Stimulated activated CD8-positive, alpha-beta memory T cell treated with anti-CD3 and anti-CD28 coated beads, Interleukin-4, amount 100 ng/mL, for 1 hour (primary cell): ENCODE results near the gene PNLIPRP1.

Experiments used
- DNase-seq, 2 donors: peaks; one replicate each; pipeline ENCODE4 v3.0.0-alpha.2; 2020; ENCODE audit warnings: low read depth in 2 of 2, low spot score in 1 of 2

Gene PNLIPRP1

DNA sequence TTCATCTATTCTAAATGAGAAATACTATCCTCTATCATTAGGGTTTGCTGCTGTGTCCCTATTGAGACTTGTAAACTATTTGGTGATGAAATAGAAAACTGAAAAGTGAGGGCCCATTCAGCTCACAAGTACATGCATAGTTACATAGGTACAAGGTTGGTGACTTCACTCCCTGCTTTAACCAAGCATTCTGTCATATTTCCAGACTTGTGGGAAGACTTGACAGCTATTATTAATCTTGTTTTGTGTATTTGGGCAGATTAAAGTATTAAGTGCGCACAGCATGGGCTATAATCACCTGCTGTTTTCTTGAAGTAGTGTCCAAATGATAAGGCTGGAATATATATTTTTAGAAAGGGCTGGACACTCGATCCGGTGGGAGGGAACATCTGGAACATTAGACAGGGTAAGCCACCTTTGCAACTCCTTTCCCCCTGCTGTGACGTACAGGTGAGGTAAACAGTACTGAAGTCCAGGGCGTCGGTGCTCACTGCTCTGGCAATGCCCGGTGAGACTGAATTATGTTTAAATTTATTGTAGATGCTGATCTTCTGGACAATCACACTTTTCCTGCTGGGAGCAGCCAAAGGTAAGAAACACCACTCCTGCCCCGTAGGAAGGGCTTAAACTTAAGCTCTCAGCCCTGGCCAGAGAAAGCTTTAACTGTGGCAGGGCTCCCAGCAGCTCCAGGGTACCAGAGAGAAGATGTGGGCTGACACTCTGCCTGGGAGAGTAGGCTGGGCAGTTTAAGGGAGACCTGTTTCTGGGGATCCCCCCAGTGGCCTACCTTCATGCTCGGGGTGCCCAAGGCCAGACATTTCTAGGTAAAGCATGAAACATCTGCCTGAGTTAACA lies at the start of gene PNLIPRP1:
PNLIPRP1 (plus strand) TSS at position 370 of the 855 bp plus-strand sequence; CDS start at position 541, 171 bp downstream.
- no peak for DNase-seq

DNA sequence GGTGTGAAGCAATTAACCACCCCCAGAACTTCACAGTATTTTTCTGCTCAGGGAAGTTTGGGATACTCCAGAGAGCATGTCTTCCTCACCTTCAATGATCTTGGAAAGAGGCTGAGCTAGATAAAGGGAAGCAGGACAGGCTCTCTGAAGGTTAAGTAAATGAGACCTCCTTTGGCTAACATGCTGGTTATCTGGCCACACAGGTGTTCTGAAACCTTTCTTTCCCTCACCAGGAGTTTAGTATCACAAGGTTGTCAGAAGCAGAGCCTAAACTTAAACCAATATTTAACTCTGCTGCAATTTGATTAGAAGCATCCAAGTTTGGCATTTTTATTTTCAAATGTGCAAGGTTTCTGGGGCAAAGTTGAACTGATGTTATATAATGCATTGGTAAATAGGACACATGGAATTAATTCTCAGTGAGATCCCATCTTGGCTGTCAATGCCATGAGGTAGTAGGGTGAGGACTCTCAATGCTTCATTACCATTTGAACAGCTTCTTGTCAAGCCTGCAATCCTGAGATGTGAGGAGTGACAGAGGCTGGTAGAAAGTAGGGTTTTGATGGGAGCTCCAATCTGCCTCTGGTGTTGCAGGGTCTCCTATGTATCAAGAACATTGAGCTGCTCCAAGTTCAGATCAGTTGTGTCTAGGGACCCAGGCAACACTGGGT lies 48.6 kb upstream of the PNLIPRP1 start:
- DNase-seq, result no peak

DNA sequence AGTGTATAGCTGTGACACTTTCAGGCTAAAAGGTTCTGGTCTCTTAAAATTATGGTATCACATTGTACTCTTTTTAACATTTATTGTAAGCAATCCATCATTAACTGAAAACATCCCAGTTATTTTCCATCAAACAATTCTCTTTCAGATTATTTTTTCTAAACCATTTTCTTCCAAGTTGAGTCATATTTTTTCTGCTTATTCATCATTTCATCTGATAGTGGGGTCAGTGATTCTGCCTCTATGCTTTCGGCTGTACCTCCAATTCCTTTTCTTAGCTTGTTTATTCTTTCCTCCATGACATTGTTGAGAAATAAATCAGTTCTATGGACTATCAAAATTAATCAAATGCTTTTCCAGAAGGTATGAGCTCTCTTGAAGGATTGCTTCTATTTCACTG lies 45.6 kb upstream of the PNLIPRP1 start:
- DNase-seq, result no peak

DNA sequence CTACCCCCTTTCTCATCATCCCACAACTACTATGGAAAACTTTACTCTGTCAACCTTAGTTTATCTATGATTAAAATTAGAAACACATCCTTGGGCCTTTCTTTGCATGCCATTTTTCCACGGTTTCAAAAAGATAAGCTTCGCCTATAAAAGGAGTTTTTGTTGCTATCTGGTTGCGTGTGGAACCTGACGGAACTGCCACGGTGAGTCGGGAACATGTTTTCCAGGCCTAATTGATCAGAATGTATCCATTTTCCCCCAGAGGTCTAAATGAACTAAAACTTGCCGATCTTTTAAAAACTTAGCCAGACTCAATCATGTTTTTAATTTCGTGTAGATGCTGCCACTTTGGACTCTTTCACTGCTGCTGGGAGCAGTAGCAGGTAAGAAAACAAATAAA lies 45.0 kb upstream of the PNLIPRP1 start, which contains the start of gene PNLIP:
PNLIP (plus strand) TSS at position 176 of the 400 bp plus-strand sequence; CDS start at position 338, 162 bp downstream.
- DNase-seq, result no peak

DNA sequence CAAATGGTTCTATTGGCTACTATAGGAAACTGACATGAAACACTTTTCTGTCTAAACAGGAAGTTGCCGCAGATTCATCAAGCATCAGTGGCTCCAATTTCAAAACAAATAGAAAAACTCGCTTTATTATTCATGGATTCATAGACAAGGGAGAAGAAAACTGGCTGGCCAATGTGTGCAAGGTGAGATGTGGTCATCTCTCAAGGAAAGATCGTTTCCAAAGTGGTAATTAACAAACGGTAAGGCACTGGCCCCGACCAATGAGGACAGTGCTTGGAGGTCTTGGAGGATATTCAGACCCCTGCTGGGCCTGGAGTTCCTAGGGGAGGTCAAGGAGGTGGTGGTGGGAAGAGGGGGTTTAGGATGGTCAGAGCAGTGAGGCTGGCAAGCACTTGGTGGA lies 42.5 kb upstream of the PNLIPRP1 start:
- DNase-seq, result no peak

DNA sequence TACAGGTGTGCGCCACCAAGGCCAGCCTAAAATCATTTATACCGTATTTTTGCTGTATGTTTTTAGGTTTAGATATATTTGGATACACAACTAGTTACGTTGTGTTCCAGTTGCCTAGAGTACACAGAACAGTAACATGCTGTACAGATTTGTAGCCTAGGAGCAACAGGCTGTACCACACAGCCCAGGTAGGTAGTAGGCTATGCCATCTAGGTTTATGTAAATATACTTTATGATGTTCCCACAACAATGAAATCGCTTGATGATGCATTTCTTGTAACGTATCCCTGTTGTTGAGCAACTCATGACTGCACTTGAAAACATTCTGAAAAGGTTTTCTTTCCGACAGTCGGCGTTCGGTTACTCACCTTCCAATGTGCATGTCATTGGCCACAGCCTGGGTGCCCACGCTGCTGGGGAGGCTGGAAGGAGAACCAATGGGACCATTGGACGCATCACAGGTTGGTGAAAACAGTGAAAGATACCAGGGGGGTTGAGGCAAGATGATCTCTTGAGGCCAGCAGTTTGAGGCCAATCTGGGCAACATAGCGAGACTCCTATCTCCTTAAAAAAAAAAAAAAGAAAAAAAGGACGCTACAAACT lies 37.3 kb upstream of the PNLIPRP1 start:
- no peak for DNase-seq

DNA sequence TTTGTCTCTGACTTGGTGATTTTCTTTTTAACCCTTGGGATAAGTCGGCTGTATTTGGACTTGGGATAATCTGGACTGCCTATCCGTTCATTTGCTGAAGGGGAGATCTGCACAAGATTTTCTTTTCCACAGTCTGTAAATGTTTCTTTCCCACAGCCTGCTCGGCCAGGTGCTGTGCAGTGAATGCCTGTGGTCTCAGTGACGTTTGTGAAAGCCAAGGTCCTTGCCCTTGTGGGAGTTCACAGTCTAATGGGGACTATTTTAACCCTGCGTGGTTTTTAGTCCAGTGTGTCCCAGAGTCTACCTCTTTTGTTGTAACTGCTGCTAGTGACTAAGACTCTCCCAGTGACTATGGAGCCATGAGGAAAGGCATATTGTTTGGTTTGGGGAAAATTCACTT lies 36.1 kb upstream of the PNLIPRP1 start:
- DNase-seq, result no peak

DNA sequence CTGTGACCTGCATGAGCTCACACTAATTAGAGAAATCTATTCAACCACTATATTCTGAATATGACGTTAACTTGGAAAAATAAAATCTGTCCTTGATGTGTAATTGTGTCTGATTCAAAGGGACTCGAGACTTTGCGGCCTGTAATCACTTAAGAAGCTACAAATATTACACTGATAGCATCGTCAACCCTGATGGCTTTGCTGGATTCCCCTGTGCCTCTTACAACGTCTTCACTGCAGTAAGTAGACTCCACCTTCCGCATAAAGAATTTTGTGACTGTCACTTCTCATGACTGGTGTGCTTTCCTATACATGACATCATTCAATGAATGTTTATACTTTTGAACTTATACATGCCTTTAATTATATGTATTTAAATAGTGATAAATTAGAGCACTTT lies 34.9 kb upstream of the PNLIPRP1 start:
- no peak for DNase-seq

DNA sequence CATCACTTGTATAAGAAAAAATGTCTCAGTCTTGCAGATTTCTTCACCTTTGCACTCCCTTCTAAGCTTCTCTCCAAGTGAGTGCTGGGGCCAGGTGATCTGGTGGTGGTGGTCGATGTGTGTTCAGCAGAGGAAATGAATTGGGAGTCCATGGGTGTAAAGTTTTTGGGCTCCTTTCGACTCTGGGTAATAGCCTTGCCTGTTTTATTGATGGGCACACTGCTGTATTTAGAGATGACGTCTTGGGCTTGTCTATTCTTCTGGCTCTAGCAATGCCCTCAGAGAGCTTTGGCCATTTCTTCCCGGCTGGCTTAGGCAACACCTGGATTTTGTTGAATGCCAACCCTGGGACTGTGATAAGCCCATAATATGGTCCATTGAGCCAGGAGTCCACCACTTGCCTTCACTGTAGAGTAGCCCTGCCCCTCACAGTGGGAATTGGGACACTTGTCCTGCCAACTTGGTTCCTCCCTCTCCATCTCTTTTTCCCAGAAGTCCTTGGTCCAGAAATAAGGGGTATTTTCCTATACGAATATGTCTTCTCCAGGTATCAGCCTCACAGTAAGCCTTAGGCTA lies 33.4 kb upstream of the PNLIPRP1 start:
- no peak for DNase-seq

DNA sequence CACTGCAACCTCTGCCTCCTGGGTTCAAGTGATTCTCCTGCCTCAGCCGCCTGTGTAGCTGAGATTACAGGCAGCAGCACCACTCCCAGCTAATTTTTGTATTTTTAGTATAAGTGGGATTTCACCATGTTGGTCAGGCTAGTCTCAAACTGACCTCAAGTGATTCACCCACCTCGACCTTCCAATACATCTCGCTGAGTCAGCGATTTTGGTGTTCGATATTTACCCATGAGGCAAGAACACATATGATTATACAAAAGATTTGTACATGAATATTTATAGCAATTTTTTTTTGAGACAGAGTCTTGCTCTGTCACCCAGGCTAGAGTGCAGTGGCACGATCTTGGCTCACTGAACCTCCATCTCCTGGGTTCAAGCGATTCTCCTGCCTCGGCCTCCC lies 25.2 kb upstream of the PNLIPRP1 start:
- DNase-seq, result no peak

DNA sequence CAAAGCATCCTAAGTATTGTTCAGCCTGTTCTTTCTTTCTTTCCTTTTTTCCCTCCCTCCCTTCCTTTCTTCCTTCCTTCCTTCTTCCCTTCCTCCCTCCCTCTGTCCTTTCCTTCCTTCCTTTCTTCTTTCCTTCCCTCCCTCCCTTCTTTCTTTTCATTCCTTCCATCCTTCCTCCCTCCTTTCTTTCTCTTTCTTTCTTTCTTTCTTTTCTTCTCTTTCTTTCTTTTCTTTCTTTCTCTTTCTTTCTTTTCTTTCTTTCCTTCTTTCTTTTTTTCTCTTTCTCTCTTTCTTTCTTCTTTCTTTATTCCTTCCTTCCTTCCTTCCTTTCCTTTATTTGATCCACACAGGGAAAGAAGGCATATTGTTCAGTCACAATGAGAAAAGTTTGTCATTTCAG lies 23.8 kb upstream of the PNLIPRP1 start:
- DNase-seq, result no peak

DNA sequence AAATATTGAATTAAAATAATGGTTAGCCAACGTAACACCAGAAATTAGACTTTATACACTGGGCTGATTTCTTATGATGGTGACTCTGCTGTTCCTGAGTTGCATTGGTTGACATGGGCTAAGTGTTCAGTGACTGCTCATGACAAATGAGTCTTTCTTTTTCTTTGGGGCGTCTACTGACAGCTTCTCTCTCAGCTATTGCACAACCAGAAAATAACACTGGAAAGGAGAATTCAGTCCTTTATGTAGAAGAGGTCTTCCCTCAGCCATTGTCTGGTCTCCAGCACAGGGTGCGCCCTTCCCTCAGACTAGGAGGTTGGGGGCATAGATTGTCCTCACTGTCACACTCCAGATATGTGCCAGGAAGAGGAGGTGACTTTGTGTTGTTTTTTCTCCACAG lies 23.4 kb upstream of the PNLIPRP1 start:
- DNase-seq, result no peak

DNA sequence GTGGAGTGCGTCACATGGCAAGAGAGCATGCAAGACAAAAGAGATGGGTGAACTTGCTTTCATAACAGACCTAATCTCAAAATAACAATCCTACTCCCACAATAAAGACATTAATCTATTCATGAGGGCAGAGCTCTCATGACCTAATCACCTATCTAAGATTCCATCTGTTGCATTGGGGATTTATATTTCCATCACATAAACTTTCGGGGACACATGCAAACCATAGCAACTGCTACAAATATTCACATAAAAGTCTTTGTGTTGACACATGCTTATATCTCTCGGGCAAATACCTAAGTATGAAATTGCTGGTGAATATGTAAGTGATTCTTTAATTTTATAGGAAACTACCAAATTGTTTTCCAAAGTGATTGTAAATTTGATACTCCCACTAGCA lies 16.0 kb upstream of the PNLIPRP1 start:
- DNase-seq, result no peak

DNA sequence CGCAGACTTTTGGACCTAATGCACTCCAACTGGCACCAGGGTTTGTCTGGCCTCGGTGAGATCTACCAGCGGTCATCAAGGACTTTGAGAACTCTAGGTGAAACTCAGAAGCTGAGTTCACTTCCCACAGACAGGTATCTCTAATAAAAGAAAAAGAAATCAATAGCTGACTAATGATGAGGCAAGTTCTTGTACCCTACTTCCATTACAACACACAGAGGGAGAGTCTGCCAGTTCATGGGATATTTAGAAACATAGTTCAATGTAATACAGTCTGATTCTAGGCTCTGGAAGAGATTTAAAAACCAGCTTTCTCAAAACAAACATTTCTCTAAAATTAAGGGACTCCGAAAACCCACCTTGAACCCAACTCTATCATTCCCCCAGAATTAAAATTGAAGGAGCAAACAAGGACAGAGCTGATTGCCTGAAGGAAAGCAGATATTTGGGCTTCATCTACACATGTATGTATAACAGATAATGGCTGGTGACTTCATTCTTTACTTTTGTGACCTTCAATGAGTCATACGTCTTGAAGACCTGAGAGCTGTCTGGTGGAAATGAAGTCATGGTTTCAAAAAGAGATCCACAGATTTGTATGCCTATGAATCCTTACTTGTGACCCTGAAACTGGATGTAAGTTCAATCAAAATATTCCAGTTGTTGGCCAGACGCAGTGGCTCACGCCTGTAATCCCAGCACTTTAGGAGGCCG lies 2.7 kb upstream of the PNLIPRP1 start:
- no peak for DNase-seq

DNA sequence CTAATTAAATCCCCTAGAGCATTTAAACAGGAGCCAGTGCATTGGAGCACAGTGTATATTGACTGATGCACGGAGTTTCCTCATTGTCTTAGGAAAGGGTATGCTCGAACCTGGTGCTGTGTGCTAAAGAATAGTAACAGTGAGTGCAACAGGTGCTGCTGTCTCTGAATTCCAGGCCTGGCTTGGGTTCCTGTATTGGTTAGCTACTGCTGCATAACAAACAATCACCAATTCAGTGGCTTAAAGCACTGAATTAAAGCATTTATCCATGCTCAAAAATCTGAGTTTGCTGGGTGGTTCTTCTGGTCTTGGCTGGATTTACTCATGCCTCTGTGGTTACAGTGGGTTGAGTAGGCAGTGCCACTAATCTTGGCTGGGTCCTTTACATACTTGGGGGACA lies 1.8 kb upstream of the PNLIPRP1 start:
- no peak for DNase-seq

DNA sequence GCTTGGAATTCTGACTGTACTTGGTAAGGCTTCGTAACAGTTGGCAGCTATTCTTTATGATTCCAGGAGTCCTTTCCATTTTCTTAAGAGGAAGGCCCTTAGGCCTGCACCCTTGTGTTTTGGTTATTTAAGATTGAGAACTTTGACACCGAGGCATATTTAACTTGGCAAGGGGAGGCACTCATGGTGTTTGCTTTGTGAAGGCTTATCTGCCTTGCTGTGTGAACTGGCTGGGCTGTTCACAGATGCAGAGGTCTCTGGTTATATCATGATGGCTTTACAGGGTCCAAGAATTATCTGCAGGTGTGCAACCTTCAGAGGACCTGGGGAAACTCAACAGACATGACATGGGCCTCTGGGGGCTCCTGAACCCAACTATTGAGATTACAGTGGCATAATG lies 833 bp upstream of the PNLIPRP1 start:
- DNase-seq, result no peak

DNA sequence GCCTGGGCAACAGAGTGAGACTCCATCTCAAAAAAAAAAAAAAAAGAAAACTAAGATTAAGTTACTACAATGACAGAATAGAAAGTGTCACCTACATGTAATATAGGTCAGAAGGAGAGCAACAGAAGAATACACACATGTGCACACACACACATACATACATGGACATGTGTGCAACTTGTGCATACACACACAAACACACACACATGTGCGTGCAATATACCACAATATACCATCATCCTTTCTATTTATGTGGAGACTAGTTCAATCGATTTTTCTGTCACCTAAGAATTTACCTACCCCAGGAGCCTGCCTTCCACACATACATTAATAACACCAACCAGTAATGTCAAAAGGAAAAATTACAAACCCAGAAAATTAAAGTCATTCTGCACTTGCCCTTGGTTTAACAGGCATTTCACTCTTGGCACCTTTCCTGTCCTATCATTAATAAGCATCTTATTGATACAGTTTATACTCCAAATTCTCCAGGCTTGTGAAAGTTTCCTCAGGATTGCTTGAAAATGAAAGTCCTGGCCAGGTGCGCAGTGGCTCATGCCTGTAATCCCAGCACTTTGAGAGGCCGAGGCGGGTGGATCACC lies 2.5 kb downstream of the PNLIPRP1 start:
- DNase-seq, result no peak

DNA sequence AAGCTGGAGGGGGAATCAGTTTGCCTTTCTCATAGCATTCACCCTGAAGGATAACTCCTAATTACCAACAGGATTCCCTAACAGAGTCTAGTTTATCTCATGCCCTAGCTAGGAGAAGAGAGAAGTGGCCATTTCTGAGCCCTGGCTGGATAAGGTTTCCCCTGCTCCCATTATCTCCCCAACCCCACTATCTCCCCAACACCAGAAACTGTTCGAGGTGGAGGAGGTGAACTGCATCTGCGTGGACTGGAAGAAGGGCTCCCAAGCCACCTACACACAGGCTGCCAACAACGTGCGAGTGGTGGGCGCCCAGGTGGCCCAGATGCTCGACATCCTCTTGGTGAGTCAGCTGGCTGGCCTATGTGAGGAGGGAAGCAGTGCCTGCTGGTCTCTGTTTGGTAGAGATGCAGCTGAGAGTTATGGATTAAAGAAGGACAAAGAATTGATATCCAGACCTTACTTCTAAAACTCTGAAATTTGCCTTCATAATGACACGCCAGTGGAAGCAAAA lies 3.8 kb downstream of the PNLIPRP1 start:
- DNase-seq, result no peak

DNA sequence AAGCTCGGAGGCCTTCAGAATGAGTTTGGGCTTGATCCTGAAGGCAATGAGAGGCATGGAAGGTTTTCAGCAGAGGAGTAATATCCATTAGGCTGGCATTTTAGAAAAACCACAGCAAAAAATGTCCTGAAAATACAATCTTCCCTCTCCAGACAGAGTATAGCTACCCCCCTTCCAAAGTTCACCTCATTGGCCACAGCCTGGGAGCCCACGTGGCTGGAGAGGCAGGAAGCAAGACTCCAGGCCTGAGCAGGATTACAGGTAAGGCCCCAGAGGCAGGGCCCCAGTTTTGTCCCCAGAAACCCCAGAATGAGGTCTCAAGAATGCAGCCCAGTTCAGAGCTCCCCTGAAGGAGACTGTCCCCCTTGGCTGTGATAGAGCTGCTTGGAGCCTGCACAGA lies 5.3 kb downstream of the PNLIPRP1 start:
- no peak for DNase-seq

DNA sequence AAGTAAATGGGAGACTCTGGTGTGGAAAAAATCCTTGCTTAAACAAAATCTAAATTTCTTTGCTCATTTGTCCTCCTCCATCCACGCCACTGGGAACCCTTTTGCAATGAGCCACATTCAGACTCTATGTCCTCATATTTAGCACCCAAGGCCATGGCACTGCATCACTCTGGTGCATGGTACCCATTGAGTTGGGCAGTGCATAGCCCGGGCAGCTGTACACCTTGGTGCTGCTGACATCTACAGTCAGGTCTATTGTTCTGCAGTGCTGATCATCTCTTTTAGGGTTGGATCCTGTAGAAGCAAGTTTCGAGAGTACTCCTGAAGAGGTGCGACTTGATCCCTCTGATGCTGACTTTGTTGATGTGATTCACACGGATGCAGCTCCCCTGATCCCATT lies 6.8 kb downstream of the PNLIPRP1 start:
- no peak for DNase-seq

DNA sequence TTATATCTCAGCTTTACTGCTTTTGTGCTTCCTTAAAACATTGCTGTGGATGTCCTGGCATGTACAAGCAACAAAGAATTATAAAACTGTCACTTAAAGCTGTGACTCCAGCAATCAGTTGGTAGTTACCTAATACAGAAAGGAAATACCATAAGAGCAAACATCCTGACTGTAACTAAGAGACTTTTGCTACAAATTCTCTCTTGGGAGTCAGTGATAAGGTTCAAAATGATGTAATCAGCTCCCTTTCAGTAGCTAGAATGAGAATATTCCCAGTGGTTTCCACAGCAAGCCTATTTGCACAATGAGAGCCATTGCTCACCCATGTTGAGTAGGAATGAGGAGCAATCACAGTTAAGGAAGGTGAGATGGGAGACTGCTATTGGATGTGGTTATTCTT lies 7.6 kb downstream of the PNLIPRP1 start:
- DNase-seq, result no peak
